Small intestine (tissue), 7 donors: ENCODE data around the gene SETD3. TPM values are rescaled to one million over a fixed set of nuclear protein-coding genes. Genes with fewer than 3 reads are reported as not detected.

ENCODE experiments used
- DNase-seq, 2 donors: peaks; one replicate each; pipeline versions ENCODE4 v3.0.0 to v3.0.0-alpha.2; 2013
- FAIRE-seq: peaks from 2 replicates; lab custom pipeline; 2012; peaks lifted over from hg19 to GRCh38; lab: Jason Lieb, UNC
- H3K27ac ChIP-seq, 3 donors: one replicate each; pipeline ENCODE4 v1.5.1; 2013; ENCODE audit warnings: low read length in 2 of 3, mild to moderate bottlenecking in 2 of 3, control low read depth in 1 of 3, inconsistent platforms in 1 of 3, low read depth in 1 of 3, moderate library complexity in 1 of 3
- H3K27me3 ChIP-seq, 3 donors: one replicate each; pipeline ENCODE4 v1.6.1; 2013; ENCODE audit warnings: low read length in 3 of 3, inconsistent platforms in 1 of 3; ENCODE audit not compliant: control insufficient read depth in 3 of 3, insufficient read depth in 3 of 3
- H3K36me3 ChIP-seq, 3 donors: one replicate each; pipeline ENCODE4 v1.6.1; 2013; ENCODE audit warnings: low read length in 3 of 3, inconsistent platforms in 1 of 3, low read depth in 1 of 3, mild to moderate bottlenecking in 1 of 3, moderate library complexity in 1 of 3; ENCODE audit not compliant: control insufficient read depth in 3 of 3, insufficient read depth in 2 of 3
- H3K4me1 ChIP-seq, 3 donors: one replicate each; pipeline ENCODE4 v1.6.1; 2013; ENCODE audit warnings: low read length in 2 of 3, inconsistent platforms in 1 of 3, low read depth in 1 of 3, mild to moderate bottlenecking in 1 of 3, moderate library complexity in 1 of 3; ENCODE audit not compliant: control insufficient read depth in 3 of 3, insufficient read depth in 2 of 3
- H3K4me3 ChIP-seq, 3 donors: one replicate each; pipeline ENCODE4 v1.5.1; 2013; ENCODE audit warnings: low read length in 3 of 3, control low read depth in 1 of 3, inconsistent platforms in 1 of 3, low read depth in 1 of 3, mild to moderate bottlenecking in 1 of 3, moderate library complexity in 1 of 3
- H3K9me3 ChIP-seq, 2 donors: one replicate each; pipeline ENCODE4 v1.6.1; 2013; ENCODE audit warnings: low read depth in 1 of 2, low read length in 1 of 2; ENCODE audit not compliant: control insufficient read depth in 2 of 2, insufficient read depth in 1 of 2
- WGBS, 3 donors: extraction: QIAGEN DNeasy Blood & Tissue Kit; methylation state at CpG; one replicate each; pipeline ENCODE4 v1.1.7; 2013; 5-methylcytosine and 5-hydroxymethylcytosine counted together
- polyA plus RNA-seq, 4 donors: library from polyadenylated mRNA; stranded (reverse) in 3 of 4; unstranded in 1 of 4; fragments of 200-250 nt in 3 of 4; fragments of 120-200 nt in 1 of 4; gene quantifications; one replicate each; pipeline versions ENCODE4 v1.2.1 to v1.2.3, GENCODE V29; 2013
- donor health status: healthy with polysubstance abuse.
- donor health status: control.
- donor health status: control.
- donor health status: Bipolar disorder and iron deficiency.
- donor health status: healthy.

Gene SETD3
- polyA plus RNA-seq, 4 donors = 38.1 to 61.4 (median 50.9) TPM

DNA sequence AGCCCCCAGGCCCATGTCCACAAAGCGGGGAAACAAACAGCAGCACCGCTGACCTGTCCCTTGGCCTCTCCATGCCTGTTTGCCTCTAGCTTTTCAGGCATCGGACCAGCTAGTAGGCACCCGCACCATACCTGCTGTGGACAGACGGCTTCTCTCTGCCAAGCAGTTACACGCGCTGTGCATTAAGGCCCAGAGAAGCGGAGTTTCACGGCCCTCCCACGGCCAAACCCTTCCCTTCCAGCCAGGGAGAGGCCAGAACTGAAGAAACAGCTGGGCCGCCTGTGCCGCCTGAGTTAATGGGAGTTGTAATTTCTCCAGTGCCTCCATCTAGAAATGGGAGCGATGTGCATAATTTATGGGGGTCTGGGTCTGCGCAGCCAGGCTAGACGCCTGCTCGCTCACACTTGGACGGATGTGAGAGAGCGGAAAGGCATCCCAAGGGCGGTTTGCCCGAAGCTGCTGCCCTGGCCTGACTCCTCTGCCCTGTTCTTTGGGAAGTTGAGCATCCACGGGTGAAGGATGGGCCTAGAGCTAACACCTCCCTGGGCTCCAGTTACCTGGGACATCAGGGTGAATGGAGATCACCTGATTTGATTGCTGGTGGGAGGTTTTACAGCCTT is 119.0 kb downstream of the SETD3 start:
- Histone ChIP-seq H3K4me3 (no peak overlapping the region), H3K9me3 (no peaks in the 10 kb centered on the region), H3K27ac (no peak overlapping the region), H3K36me3 (no peaks in the 10 kb centered on the region), H3K27me3 (no peaks in the 10 kb centered on the region), H3K4me1 (no peaks in the 10 kb centered on the region)
- 91 to 93% (median 91%) methylated on average over 20 to 21 of the region's 21 CpGs for WGBS, 3 donors
- DNase-seq (no peak), FAIRE-seq (no peak)

GRCh38 chr14:99360774-99361595 is 119.7 kb downstream of the SETD3 start:
- no peak for DNase-seq
- H3K27ac ChIP-seq = no peak overlapping the region
- no peaks in the 10 kb centered on the region for H3K27me3 ChIP-seq
- no peak overlapping the region for H3K4me3 ChIP-seq
- no peaks in the 10 kb centered on the region for H3K9me3 ChIP-seq
- FAIRE-seq = no peak
- H3K36me3 ChIP-seq = no peaks in the 10 kb centered on the region
- WGBS, 3 donors = 89 to 93% (median 91%) methylated on average over 24 of the region's 24 CpGs
- H3K4me1 ChIP-seq = no peaks in the 10 kb centered on the region

DNA sequence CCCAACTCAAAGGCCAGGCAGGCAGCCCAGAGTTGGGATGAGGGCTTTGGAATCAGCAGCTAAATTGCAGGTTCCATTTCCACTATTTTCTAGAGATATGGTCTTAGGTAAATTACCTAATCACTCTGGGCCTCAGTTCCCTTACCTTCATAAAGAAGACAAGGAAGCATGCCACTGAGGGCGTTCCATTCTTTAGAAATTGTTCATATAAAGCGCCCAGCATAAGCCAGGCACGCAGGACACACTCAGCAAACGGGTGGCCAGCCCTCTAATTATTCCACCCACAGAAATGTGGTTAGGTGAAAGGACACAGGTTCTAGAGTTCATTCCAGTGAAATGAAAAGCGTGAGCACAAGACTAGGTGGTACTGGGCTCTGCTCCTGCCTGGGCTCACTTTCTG is 120.8 kb downstream of the SETD3 start:
- 85 to 92% (median 87%) methylated on average over 5 of the region's 5 CpGs for WGBS, 3 donors
- Histone ChIP-seq H3K4me3 (no peak overlapping the region), H3K27ac (no peak overlapping the region), H3K4me1 (no peaks in the 10 kb centered on the region), H3K36me3 (no peaks in the 10 kb centered on the region), H3K27me3 (no peaks in the 10 kb centered on the region), H3K9me3 (no peaks in the 10 kb centered on the region)
- no peak for DNase-seq
- FAIRE-seq = no peak

GRCh38 chr14:99357916-99358390 is 122.7 kb downstream of the SETD3 start:
- FAIRE-seq (no peak), DNase-seq (no peak)
- Histone ChIP-seq H3K9me3 (peaks cover 0 to 8% of the 10 kb centered on the region in 2 donors), H3K27me3 (no peaks in the 10 kb centered on the region), H3K4me3 (no peak overlapping the region), H3K4me1 (no peaks in the 10 kb centered on the region), H3K27ac (no peak overlapping the region), H3K36me3 (no peaks in the 10 kb centered on the region)
- 77 to 89% (median 81%) methylated on average over 12 of the region's 12 CpGs for WGBS, 3 donors

- DNase-seq (peak in 1 of 2 donors; percentile 5), FAIRE-seq (no peak)
- 72 to 74% (median 73%) methylated on average over 15 of the region's 15 CpGs for WGBS, 3 donors
- no peaks in the 10 kb centered on the region for H3K27me3 ChIP-seq
- H3K36me3 ChIP-seq = no peaks in the 10 kb centered on the region
- no peak overlapping the region for H3K27ac ChIP-seq
- no peaks in the 10 kb centered on the region for H3K4me1 ChIP-seq
- peaks cover 0 to 8% of the 10 kb centered on the region in 2 donors for H3K9me3 ChIP-seq
- no peak overlapping the region for H3K4me3 ChIP-seq
Measured at GRCh38 chr14:99357151-99357915, 123.3 kb downstream of the SETD3 start.

- no peak for DNase-seq
- 86 to 93% (median 89%) methylated on average over 15 of the region's 15 CpGs for WGBS, 3 donors
Measured at GRCh38 chr14:99356031-99356608, 124.5 kb downstream of the SETD3 start.

DNA sequence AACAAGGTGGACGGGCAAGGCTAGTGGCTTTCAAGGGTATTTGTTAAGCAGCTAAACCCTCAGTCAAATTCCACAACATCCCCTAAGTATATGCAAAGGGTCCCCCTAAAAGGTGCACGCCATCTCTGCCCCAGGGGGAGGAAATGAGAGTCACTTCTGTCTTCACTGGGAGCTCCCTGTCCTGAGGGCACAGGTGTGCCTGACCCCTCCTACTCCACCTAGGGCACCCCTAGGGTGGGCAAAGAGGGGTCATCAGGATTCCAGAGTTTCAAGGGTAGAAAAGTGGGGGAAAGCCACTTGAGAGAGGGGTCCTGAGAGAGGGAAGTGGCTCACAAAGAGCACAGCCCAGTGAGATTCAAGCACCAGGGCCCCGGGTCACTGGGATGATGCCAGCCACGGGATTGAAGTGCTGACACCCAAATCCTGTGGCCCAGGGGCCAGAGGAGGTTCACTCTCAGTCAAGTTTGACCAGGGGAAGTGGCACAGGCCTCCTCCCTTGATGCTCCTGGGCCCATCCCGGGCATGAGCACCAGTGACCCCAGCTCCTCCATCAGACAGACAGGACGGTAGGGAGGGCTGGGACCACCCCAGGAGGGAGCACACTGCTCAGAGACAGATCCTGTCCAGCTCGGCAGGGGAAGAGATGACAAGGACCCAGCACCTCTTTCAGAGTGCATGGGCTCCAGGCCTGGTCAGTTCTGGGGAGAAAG is 126.3 kb downstream of the SETD3 start:
- WGBS, 3 donors = 85 to 89% (median 87%) methylated on average over 7 of the region's 7 CpGs
- no peak overlapping the region for H3K4me3 ChIP-seq
- no peak for FAIRE-seq

More at GRCh38 chr14:99356031-99356608, 124.5 kb downstream of the SETD3 start:
- no peak for FAIRE-seq
- H3K27me3 ChIP-seq = no peaks in the 10 kb centered on the region
- no peaks in the 10 kb centered on the region for H3K4me1 ChIP-seq
- no peak overlapping the region for H3K27ac ChIP-seq
- no peak overlapping the region for H3K4me3 ChIP-seq
- H3K9me3 ChIP-seq = peaks cover 0 to 8% of the 10 kb centered on the region in 2 donors
- no peaks in the 10 kb centered on the region for H3K36me3 ChIP-seq

More for the DNA sequence above, 126.3 kb downstream of the SETD3 start:
- DNase-seq = no peak
- Histone ChIP-seq H3K27me3 (no peaks in the 10 kb centered on the region), H3K4me1 (no peaks in the 10 kb centered on the region), H3K9me3 (peaks cover 0 to 8% of the 10 kb centered on the region in 2 donors), H3K27ac (no peak overlapping the region), H3K36me3 (no peaks in the 10 kb centered on the region)
